Panc1 (cell line): ENCODE measurements around the gene IFNAR2.

Experiments
- CTCF ChIP-seq: fragments of 450-650 bp; IDR thresholded peaks from 2 replicates; pipeline ENCODE4 v1.5.1; 2017; ENCODE audit warnings: mild to moderate bottlenecking
- POLR2AphosphoS5 ChIP-seq: IDR thresholded peaks from 2 replicates; pipeline ENCODE4 v1.6.1; 2012; ENCODE audit warnings: mild to moderate bottlenecking, low read depth, low read length, moderate library complexity

DNA sequence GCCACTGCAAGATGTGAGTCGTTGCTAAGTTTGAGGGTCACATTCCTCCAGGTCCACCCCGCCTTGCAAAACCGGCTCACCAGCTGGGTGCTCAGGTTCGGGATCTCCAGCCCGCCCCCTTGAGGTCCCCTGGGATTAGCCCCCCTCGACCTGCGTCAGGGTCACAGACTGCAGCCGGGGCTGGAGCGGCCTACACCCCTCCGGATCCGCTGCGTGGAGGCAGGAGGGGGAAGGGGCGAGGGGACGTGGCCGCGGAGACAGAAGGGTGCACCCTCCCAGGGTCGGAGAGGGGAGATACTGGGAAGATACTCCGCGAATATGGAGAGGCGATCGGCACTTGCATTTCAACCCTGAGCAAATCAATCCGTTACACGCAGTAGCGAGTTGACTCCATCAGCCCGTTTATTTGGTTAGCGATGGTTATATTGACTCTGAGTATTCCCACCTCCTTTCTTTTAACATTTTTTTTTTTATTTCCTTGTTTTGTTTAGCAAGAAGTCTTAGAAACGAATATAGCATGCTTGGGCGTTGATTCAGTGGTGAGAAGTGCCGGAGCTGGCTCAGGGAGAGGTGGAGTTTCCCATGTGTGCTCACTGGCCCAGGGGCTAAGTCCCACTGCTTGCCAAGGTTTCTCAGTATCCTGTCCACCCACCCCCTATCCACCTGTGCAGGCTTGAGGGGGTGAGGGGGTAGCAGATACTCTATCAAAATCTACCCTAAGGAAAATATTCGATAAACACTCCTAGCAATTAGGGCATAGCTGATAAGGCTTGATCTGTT lies 997 bp downstream of the IFNAR2 start:
- TF ChIP-seq CTCF (peak; percentile 15; the same call in 1 of the 2 replicates), POLR2AphosphoS5 (no peak)
